HG03196 (cell line): ENCODE results near the gene NPM1.
A peak's percentile ranks its signal among the peaks of the same experiment; 100 is the strongest.
"Not testable (repeated sequence)": the region's sequence is repeated elsewhere in the genome, so short reads cannot be mapped to it uniquely, and the experiment has no call there.

Experiments used
- ATAC-seq: cut with Tn5 transposase; IDR thresholded peaks from one replicate; pipeline ENCODE4 v1.9.1; 2021; ENCODE audit not compliant: unreplicated experiment

Gene NPM1

DNA sequence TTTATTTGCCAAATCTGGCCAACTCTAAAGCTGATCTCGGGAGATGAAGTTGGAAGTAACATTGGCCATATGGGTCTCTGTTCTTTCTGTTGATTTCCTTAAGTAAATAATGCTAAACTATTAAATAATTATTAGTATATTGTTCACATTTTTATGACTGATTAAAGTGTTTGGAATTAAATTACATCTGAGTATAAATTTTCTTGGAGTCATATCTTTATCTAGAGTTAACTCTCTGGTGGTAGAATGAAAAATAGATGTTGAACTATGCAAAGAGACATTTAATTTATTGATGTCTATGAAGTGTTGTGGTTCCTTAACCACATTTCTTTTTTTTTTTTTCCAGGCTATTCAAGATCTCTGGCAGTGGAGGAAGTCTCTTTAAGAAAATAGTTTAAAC is 22.5 kb downstream of the NPM1 start:
- no peak for ATAC-seq

DNA sequence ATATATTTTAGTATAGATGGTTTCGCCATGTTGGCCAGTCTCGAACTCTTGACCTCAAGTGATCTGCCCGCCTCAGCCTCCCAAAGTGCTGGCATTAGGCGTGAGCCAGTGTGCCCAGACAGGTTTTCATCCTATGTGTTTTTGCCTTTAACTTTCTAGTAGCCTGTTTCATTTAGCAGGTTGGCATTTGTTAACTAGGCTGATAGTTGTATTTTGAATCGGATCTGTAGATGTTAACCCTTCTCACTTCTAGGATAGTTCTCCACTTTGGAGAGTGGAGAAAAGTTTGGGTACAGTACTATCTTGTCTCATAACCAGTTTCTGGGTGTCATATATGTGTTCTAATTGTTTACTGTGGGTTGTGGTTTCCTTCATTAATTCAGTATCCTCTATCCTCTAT is 24.5 kb downstream of the NPM1 start:
- ATAC-seq, result no peak

DNA sequence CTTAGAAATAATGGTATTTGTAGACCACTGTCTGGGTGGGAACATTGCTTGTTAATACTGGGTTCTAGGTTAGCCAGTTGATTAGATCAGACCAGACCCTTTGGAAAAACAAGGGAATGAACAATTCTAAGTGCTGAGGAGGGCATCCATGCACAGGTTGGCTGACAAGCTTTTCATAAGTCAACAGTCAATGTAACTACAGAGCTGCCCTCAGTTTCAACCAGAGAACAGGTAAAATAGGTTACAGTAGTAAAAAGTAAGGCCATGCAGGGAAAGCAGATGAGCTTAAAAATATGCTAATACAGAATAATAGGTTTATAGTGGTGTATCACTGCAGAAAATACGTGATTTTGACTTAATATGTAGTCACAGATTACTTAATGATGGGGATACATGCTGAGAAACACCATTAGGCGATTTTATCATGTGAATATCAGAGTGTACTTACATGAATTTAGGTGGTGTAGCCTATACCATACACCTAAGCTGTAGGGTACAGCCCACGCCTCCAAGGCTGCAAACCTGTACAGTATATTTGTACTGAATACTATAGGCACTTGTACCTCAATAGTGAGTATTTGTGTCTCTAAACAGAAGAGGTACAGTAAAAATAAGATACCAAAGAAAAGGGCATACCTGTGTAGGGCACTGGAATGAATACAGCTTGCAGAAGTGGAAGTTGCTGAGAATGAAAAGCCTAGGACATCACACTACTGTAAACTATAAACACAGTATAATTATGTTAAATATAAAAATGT is 25.7 kb downstream of the NPM1 start:
- ATAC-seq, result no peak

DNA sequence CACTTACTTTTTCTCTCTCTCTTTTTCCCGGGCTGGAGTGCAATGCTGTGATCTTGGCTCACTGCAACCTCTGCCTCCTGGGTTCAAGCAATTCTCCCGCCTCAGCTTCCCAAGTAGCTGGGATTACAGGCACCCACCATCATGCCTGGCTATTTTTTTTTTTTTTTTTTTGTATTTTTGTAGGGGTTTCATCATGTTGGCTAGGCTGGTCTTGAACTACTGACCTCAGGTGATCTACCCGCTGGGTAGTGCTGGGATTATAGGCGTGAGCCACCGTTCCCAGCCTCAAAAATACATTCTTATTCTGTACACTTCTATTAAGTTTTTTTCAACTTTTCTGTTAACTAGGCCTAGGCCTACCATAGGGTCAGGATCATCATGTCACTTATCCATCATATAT is 26.3 kb downstream of the NPM1 start:
- not testable (repeated sequence) for ATAC-seq

- no peak for ATAC-seq
Observed at GRCh38 chr5:171415115-171415730, 27.6 kb downstream of the NPM1 start.

GRCh38 chr5:171416160-171417049 is 28.8 kb downstream of the NPM1 start:
- no peak for ATAC-seq

DNA sequence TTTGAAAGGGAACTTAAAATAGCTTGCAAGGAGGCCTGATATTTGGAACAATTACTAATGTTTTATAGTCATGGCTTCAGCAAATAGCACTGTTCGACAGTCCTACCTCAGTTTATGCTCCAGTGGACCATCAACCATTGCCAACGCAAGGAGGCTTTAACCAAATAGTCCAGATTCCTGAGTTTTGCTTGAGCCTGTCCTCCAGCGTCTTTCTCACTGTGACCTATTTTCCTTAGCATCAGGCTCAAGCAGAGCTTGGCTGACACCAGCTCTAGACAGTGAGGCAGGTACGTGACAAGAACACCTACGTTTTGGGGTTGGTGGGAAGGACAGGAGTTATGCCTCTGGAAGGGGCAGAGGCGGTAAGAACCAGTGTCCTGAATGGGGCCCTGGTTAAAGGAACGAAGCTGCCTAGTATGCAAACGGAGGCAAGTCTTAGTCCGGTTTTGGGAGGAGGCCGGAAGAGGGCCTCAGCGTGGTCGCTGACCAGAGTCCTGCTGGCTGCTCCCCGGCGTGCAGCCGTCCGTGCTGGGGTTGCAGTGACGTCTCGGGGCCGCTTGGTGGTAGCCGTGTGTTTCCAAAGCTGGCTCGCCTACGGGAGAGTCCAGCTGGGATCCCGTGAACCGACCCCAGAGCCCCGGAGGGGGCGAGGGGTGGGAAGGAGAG is 30.8 kb downstream of the NPM1 start:
- ATAC-seq, result peak; percentile 74

- ATAC-seq, result no peak
Observed at GRCh38 chr5:171418982-171419687, 31.5 kb downstream of the NPM1 start, which contains the start of gene FGF18. Gene FGF18 (plus strand): TSS chr5:171419647. CDS start chr5:171420200, 553 bp downstream.

GRCh38 chr5:171419688-171420430 is 32.2 kb downstream of the NPM1 start:
- no peak for ATAC-seq

- ATAC-seq, result no peak
Observed at GRCh38 chr5:171420431-171421241, 33.0 kb downstream of the NPM1 start.

DNA sequence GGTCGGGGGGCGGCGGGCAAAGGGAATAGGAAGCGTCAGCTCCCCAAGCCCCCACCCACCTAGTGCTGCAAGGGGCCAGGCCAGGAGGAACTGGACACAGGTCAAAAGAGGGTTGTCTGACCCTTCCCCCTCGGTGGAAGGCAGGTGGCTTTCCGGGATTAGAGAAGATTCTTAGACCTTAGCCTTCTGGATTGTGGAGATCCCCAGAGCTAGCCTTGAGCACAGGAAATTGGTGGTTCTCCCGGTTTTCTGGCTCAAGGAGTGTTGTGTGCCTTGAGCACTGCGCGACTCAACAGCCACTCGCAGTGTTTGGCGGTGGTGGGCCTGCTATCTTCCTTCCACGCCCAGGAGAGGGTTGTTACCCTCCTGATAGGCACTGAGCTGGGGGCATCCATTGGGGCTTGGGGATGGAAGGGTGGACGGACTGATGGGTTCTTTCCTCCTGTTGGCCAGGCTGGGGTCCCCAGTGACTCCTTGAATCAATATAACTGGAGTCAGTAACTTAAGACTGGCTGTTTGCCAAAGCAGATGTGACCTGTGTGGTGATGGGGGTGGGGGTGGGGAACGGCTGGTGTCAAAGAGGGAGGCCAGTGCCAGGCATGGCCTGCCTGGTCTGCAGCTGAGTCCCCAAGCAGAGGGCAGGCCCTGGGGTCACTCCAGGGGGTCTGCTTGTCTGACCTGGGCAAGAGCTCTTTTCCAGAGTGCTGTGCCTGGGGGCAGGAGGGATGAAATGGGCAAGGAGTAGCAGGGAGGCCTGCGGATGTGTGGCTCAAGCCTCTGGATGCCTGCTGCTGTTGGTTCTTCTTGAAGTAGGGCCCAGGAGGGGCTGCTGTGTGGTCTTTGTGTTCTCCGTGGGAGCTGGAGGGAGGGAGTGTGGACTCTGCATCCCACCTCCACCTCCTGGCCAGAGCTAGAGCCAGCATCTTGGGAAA is 33.9 kb downstream of the NPM1 start:
- no peak for ATAC-seq

DNA sequence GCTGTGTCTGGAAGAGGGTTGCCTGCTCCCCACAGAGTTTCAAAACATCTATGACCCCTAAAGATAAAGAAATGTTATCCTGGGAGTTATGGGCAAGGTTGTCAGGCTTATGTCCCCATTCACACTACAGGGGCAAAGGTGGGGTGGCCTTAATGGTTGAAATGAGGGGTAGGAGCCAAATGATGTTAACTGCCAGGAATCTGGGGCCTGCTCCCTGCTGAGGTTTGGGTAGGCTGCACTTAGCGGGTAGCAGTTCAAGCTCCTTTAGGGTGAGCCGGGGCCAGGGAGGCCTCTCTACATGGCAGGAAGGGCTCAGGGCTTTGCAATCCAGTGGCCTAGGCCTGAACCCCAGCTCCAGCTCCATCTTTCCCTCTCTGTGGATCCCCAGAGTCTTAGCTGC is 34.8 kb downstream of the NPM1 start:
- ATAC-seq, result no peak

GRCh38 chr5:171422902-171423663 is 35.4 kb downstream of the NPM1 start:
- ATAC-seq, result no peak

DNA sequence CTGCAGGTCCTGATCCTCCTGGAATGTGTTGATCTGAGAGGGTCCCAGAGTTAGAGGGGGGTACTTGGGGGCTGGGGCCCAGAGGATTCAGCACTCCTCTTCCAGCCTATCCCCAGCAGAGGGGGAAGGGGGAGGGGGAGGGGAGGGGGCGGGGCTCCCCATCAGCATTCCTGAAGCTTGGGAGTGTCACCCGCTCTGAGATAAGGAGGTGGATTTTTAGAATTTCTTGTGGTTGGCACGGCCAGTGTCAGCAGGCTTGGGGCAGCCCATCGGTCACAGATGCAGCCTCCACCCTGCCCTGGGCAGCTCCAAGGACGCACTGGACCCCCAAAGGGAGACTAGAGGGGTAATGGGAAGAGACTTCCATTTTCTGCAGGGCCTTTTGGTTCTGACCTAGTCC is 37.1 kb downstream of the NPM1 start:
- no peak for ATAC-seq

DNA sequence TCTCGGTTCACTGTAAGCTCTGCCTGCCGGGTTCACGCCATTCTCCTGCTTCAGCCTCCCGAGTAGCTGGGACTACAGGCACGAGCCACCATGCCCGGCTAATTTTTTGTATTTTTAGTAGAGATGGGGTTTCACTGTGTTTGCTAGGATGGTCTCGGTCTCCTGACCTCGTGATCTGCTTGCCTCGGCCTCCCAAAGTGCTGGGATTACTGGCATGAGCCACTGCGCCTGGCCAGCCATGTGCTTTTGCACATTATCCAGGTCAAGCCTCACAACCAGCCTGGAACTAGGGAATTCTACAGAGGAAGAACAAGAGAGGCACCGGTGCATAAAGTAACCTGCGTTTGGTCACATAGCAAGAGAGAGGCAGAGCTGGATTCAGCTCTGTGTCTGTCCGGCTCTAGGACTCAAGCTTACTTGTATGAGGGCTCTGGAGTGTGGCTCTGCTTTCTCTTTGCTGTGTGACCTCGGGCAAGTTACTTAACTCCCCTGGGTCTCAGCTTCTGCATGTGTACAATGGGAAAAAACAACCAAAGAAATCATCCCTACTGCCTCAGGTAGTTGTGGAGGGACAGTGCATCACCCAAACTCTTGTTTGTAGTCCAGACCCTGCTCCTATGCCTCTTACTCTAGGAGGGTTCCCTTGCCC is 38.1 kb downstream of the NPM1 start:
- no peak for ATAC-seq

- ATAC-seq, result no peak
Observed at GRCh38 chr5:171426266-171426665, 38.6 kb downstream of the NPM1 start.

GRCh38 chr5:171426680-171427079 is 39.0 kb downstream of the NPM1 start:
- no peak for ATAC-seq
